Lower lobe of right lung (tissue), 2 donors: ENCODE measurements around the gene NOL4L. TPM values are rescaled to one million over a fixed set of nuclear protein-coding genes. Genes with fewer than 3 reads are reported as not detected.

ENCODE experiments used
- ATAC-seq, 2 donors: fragments of 200-7000 bp; cut with Tn5 transposase; one replicate each; pipeline ENCODE4 v1.9.1; 2020 to 2022; ENCODE audit warnings: mild to moderate bottlenecking in 2 of 2, moderate library complexity in 2 of 2
- DNase-seq: peaks from one replicate; pipeline ENCODE4 v3.0.0-alpha.2; 2020
- H3K27ac ChIP-seq: fragments of 200-600 bp; one replicate; pipeline ENCODE4 v1.8.0; 2022
- H3K27me3 ChIP-seq: fragments of 200-600 bp; one replicate; pipeline ENCODE4 v1.8.0; 2022; ENCODE audit warnings: low read depth
- H3K36me3 ChIP-seq: fragments of 200-600 bp; one replicate; pipeline ENCODE4 v1.8.0; 2022; ENCODE audit warnings: mild to moderate bottlenecking
- H3K4me1 ChIP-seq: fragments of 200-600 bp; one replicate; pipeline ENCODE4 v1.8.0; 2022
- H3K4me3 ChIP-seq: fragments of 200-600 bp; one replicate; pipeline ENCODE4 v1.8.0; 2022; ENCODE audit warnings: mild to moderate bottlenecking
- H3K9me3 ChIP-seq: fragments of 200-600 bp; one replicate; pipeline ENCODE4 v1.8.0; 2022
- CTCF ChIP-seq: fragments of 200-600 bp; IDR thresholded peaks from one replicate; pipeline ENCODE4 v1.8.0; 2022; ENCODE audit warnings: antibody characterized with exemption, mild to moderate bottlenecking
- intact Hi-C: fragments of 100-400 bp; cut with DNase I; formaldehyde crosslinking; loops from one replicate; pipeline ENCODE4 v1.11.0; 2022
- total RNA-seq: library from RNA; stranded (reverse); fragmentation: NEBNext Ultra II Directional; extraction: Animal tissue kit (Norgen Biotek cat#: 25700); gene quantifications from one replicate; pipeline ENCODE4 v1.2.1, GENCODE V29; 2021
- donor health status: DM: no; HTN: yes; CAD: no; lungs with severe emphysema.

NOL4L gene
- total RNA-seq, 1 donor from 2014 or later = 14.3 TPM

GRCh38 chr20:32558526-32558925, 26.6 kb downstream of the NOL4L start:
- Histone ChIP-seq H3K4me3 (no peak overlapping the region), H3K9me3 (no peaks in the 10 kb centered on the region), H3K36me3 (no peaks in the 10 kb centered on the region), H3K27ac (no peak overlapping the region), H3K4me1 (no peaks in the 10 kb centered on the region), H3K27me3 (no peaks in the 10 kb centered on the region)
- TF ChIP-seq CTCF = no peak
- intact Hi-C loops = no loop called here
- ATAC-seq = no peak
- no peak for DNase-seq

- TF ChIP-seq CTCF = no peak
- no peaks in the 10 kb centered on the region for H3K4me1 ChIP-seq
- intact Hi-C loops = no loop called here
Measured at GRCh38 chr20:32557319-32557718, 27.8 kb downstream of the NOL4L start.

GRCh38 chr20:32556312-32557184, 28.6 kb downstream of the NOL4L start:
- no peak for TF ChIP-seq CTCF
- intact Hi-C loops = no loop called here
- no peaks in the 10 kb centered on the region for H3K36me3 ChIP-seq
- H3K4me3 ChIP-seq = no peak overlapping the region
- H3K27me3 ChIP-seq = no peaks in the 10 kb centered on the region
- ATAC-seq (no peak), DNase-seq (no peak)
- no peaks in the 10 kb centered on the region for H3K4me1 ChIP-seq
- no peaks in the 10 kb centered on the region for H3K9me3 ChIP-seq
- no peak overlapping the region for H3K27ac ChIP-seq

More at GRCh38 chr20:32557319-32557718, 27.8 kb downstream of the NOL4L start:
- Histone ChIP-seq H3K4me3 (no peak overlapping the region), H3K36me3 (no peaks in the 10 kb centered on the region), H3K27ac (no peak overlapping the region), H3K27me3 (no peaks in the 10 kb centered on the region), H3K9me3 (no peaks in the 10 kb centered on the region)
- DNase-seq (no peak), ATAC-seq (no peak)

- DNase-seq (no peak), ATAC-seq (no peak)
- no peaks in the 10 kb centered on the region for H3K4me1 ChIP-seq
- intact Hi-C loops = no loop called here
- no peaks in the 10 kb centered on the region for H3K9me3 ChIP-seq
- H3K36me3 ChIP-seq = no peaks in the 10 kb centered on the region
- H3K27me3 ChIP-seq = no peaks in the 10 kb centered on the region
- no peak for TF ChIP-seq CTCF
- H3K4me3 ChIP-seq = no peak overlapping the region
- H3K27ac ChIP-seq = no peak overlapping the region
Measured at GRCh38 chr20:32555584-32555983, 29.5 kb downstream of the NOL4L start.

- no peak overlapping the region for H3K4me3 ChIP-seq
- ATAC-seq (no peak), DNase-seq (no peak)
- TF ChIP-seq CTCF = no peak
- no peaks in the 10 kb centered on the region for H3K4me1 ChIP-seq
- H3K9me3 ChIP-seq = no peaks in the 10 kb centered on the region
- H3K27ac ChIP-seq = no peak overlapping the region
- H3K36me3 ChIP-seq = no peaks in the 10 kb centered on the region
- intact Hi-C loops = no loop called here
- H3K27me3 ChIP-seq = no peaks in the 10 kb centered on the region
Measured at GRCh38 chr20:32554965-32555289, 30.2 kb downstream of the NOL4L start.
